Ovary (tissue), 9 donors: Measurements from ENCODE around the gene GJD4. TPM values are rescaled to one million over a fixed set of nuclear protein-coding genes. Genes with fewer than 3 reads are reported as not detected.

ENCODE experiments used
- DNase-seq, 5 donors: peaks; one replicate each; pipeline ENCODE4 v3.0.0-alpha.2; 2019 to 2020
- H3K27ac ChIP-seq, 2 donors: fragments of 200-600 bp; one replicate each; pipeline versions ENCODE4 v1.5.1 to v1.8.0; 2019 to 2022
- H3K27me3 ChIP-seq: fragments of 200-600 bp; one replicate; pipeline ENCODE4 v1.8.0; 2022
- H3K36me3 ChIP-seq: fragments of 200-600 bp; sonication (generic); one replicate; pipeline ENCODE4 v1.5.1; 2019
- H3K4me1 ChIP-seq: one replicate; pipeline ENCODE4 v1.8.1; 2013; ENCODE audit warnings: mild to moderate bottlenecking, moderate library complexity; ENCODE audit not compliant: insufficient read depth
- H3K4me3 ChIP-seq: fragments of 200-600 bp; sonication (generic); one replicate; pipeline ENCODE4 v1.5.1; 2017
- H3K9me3 ChIP-seq, 2 donors: fragments of 200-600 bp in 1 of 2; sonication (generic) in 1 of 2; one replicate each; pipeline versions ENCODE4 v1.5.1 to v1.8.1; 2013 to 2019; ENCODE audit warnings: mild to moderate bottlenecking in 1 of 2, moderate library complexity in 1 of 2
- EP300 ChIP-seq: sonication (generic); formaldehyde crosslinking; IDR thresholded peaks from one replicate; pipeline ENCODE4 v1.6.1; 2017; ENCODE audit warnings: antibody characterized with exemption
- POLR2A ChIP-seq: fragments of 450-650 bp; IDR thresholded peaks from one replicate; pipeline ENCODE4 v1.6.1; 2017; ENCODE audit warnings: antibody characterized with exemption, mild to moderate bottlenecking, moderate library complexity
- WGBS, 3 donors: extraction: QIAGEN DNeasy Blood & Tissue Kit in 1 of 3; methylation state at CpG; one replicate each; pipeline versions ENCODE4 v1.1.5 to v1.1.7; 2013 to 2017; 5-methylcytosine and 5-hydroxymethylcytosine counted together
- intact Hi-C, 4 donors: fragments of 100-400 bp; cut with DNase I; formaldehyde crosslinking; loops; one replicate each; pipeline versions ENCODE4 v1.11.0 to v1.15.1; 2022 to 2023
- polyA plus RNA-seq, 2 donors: library from polyadenylated mRNA; stranded (reverse); fragments of 200-250 nt in 1 of 2; fragments of 350-450 nt in 1 of 2; fragmentation: Illumina TruSeq in 1 of 2; extraction: RNeasy Lipid Tissue Mini Kit (QIAGEN cat#74804) in 1 of 2; gene quantifications; one replicate each; pipeline ENCODE4 v1.2.3, GENCODE V29; 2013 to 2014
- total RNA-seq, 7 donors: library from RNA; depleted of rRNA in 2 of 7; stranded (reverse); fragments of >200 nt in 2 of 7; fragmentation: NEBNext Ultra II Directional in 3 of 7; extraction: Animal tissue kit (Norgen Biotek cat#: 25700) in 3 of 7; gene quantifications; one replicate each; pipeline versions ENCODE4 v1.1.0 to v1.2.4, GENCODE V29; 2016 to 2023
- TF ChIP-seq, protein P1 (sequence below), 3 donors: fragments of 450-650 bp in 2 of 3; fragments of 200-600 bp in 1 of 3; IDR thresholded peaks; one replicate each; pipeline versions ENCODE4 v1.5.1 to v1.8.0; 2016 to 2022; ENCODE audit warnings: antibody characterized with exemption in 3 of 3, mild to moderate bottlenecking in 1 of 3
- donor health status: DM: no; HTN: no; CAD: no; lungs with moderate emphysema.
- donor health status: DM: no; HTN: no; CAD: no.
- donor health status: Bipolar disorder and iron deficiency.
- donor health status: DM: yes; HTN: yes; CAD: no.
- donor health status: DM: no; HTN: no; CAD: no.
- donor health status: DM: yes; HTN: yes; CAD: no.

Gene GJD4
- total and polyA plus RNA-seq, 9 donors = not detected

DNA sequence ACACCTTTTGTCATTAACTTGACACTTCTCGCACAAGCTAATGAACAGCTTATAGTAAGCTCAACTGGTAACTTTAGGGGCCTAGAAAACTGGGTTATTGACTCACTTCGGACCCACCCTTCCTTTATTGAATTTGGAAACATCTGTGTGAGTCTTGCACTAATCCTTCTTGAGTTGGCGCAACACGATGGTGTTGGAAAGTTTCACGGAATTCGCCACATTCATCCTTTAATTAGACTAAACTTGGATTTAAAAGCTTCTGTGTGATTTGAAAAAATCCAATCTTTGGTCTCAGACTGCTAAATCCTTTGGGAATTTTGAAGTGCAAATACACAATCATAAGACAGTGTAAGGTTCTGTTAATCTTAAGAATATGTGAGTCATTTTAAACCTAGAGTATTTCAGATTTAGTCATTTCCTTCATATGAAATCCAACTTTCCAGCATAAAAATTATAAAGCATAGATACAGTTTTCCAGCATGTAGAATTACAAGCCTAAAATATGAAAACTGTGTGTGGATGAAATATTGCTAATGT lies 21.9 kb downstream of the GJD4 start:
- Histone ChIP-seq H3K9me3 (peaks cover 0 to 2% of the 10 kb centered on the region in 2 donors), H3K27ac (no peak overlapping the region), H3K4me3 (no peak overlapping the region), H3K36me3 (no peaks in the 10 kb centered on the region), H3K4me1 (no peaks in the 10 kb centered on the region), H3K27me3 (no peaks in the 10 kb centered on the region)
- TF ChIP-seq, protein P1, sequence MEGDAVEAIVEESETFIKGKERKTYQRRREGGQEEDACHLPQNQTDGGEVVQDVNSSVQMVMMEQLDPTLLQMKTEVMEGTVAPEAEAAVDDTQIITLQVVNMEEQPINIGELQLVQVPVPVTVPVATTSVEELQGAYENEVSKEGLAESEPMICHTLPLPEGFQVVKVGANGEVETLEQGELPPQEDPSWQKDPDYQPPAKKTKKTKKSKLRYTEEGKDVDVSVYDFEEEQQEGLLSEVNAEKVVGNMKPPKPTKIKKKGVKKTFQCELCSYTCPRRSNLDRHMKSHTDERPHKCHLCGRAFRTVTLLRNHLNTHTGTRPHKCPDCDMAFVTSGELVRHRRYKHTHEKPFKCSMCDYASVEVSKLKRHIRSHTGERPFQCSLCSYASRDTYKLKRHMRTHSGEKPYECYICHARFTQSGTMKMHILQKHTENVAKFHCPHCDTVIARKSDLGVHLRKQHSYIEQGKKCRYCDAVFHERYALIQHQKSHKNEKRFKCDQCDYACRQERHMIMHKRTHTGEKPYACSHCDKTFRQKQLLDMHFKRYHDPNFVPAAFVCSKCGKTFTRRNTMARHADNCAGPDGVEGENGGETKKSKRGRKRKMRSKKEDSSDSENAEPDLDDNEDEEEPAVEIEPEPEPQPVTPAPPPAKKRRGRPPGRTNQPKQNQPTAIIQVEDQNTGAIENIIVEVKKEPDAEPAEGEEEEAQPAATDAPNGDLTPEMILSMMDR (IDR thresholded peaks at IDR 0.05) = no peak
- TF ChIP-seq EP300 = no peak
- TF ChIP-seq POLR2A = no peak
- intact Hi-C loops = no loop called here
- no peak for DNase-seq
- WGBS, 3 donors = 86 to 91% (median 89%) methylated on average over 6 of the region's 6 CpGs

DNA sequence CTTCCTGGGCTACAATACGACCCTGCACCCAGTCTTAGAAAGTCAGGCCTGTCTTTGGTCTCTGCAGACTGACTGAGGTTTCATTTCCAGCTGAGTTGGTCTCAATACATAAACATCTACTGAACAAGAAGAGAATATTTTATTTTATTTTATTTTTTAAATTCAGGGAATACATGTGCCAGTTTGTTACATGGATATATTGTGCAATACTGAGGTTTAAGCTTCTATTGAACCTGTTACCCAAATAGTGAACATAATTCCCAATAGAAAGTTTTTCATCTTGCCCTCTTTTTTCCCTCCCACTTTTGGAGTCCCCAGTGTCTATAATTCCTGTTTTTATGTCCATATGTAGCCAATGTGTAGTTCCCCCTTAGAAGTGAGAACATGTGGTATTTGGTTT lies 26.3 kb downstream of the GJD4 start:
- WGBS, 3 donors = 81 to 96% (median 92%) methylated on average over 1 of the region's 1 CpG
- Histone ChIP-seq H3K4me1 (no peaks in the 10 kb centered on the region), H3K4me3 (no peak overlapping the region), H3K36me3 (no peaks in the 10 kb centered on the region), H3K27ac (no peak overlapping the region), H3K9me3 (no peaks in the 10 kb centered on the region), H3K27me3 (no peaks in the 10 kb centered on the region)
- DNase-seq = no peak
- TF ChIP-seq EP300 (no peak), POLR2A (no peak)
- TF ChIP-seq, protein P1 (IDR thresholded peaks at IDR 0.05) = no peak
- intact Hi-C loops = loop anchor here in 2 of 4 donors (10.0 kb wide), 2 partner anchors 507 to 1143 kb away; partner anchors contain the start of gene CREM (in 1 of the 2)

DNA sequence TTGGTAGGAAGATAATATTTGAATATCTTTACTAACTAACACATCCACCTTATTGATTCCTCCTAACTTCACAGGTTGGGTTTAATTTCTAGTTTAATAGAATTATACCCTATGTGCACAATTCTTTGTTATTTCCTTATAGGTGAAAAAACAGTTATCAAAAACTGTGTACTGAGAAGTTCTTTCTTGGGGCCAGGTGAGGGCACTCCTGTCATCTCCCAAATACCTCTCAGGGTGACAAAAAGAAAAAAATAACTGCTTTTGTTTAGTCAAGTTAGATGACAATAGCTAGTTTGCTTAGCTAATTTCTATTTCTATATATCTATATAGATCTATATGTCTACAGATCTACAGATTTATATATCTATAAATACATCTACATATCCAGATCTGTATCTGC lies 26.9 kb downstream of the GJD4 start:
- TF ChIP-seq POLR2A = no peak
- TF ChIP-seq EP300 = no peak
- TF ChIP-seq, protein P1 (IDR thresholded peaks at IDR 0.05) = no peak
- intact Hi-C loops = loop anchor here in 2 of 4 donors (10.0 kb wide), 2 partner anchors 507 to 1143 kb away; partner anchors contain the start of gene CREM (in 1 of the 2)
- no peak for DNase-seq
- H3K9me3 ChIP-seq = no peaks in the 10 kb centered on the region
- H3K4me3 ChIP-seq = no peak overlapping the region
- H3K27ac ChIP-seq = no peak overlapping the region
- H3K27me3 ChIP-seq = no peaks in the 10 kb centered on the region
- H3K4me1 ChIP-seq = no peaks in the 10 kb centered on the region
- no peaks in the 10 kb centered on the region for H3K36me3 ChIP-seq

DNA sequence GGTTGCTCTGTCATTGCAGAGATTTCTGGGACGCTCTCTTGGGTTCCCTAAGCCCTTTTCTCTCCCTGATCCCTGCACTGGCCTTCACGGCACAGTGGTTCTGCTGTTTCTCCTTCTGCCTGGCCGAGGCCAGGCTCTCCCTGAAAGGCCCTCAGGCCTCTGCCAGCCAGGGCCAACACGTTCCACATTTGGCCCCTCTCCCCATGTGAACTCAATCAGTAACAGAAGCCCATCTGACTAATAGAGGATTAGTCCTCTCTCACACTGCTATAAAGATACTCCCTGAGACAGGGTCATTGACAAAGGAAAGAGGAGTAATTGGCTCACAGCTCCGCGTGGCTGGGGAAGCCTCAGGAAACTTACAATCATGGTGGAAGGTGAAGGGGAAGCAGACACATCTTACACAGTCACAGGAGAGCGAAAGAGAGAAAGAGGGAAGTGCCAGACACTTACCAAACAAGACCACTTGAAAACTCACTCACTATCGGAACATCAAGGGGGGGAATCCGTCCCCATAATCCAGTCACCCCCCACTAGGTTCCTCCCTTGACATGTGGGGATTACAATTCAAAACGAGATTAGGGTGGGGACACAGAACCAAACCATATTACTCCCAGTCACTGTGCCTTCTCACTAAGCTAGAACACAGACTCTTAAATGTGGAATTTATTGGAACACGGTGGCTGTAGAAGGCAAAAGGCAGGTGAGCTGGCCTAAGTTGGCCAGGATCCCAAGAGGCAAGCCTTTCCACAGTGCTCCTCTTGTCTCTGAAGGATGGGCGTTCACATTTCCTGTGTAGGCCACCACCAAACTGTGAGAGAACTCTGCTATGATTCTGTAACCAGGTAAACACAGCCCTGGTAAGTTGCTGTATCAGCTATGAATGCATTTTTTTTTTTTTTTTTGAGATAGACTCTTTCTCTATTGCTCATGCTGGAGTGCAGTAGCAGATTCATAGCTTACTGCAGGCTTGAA lies 28.2 kb downstream of the GJD4 start:
- no peak for DNase-seq
- TF ChIP-seq, protein P1 (IDR thresholded peaks at IDR 0.05) = no peak
- TF ChIP-seq POLR2A (no peak), EP300 (no peak)
- no peak overlapping the region for H3K27ac ChIP-seq
- no peaks in the 10 kb centered on the region for H3K9me3 ChIP-seq
- H3K4me1 ChIP-seq = no peaks in the 10 kb centered on the region
- intact Hi-C loops = loop anchor here in 2 of 4 donors (10.0 kb wide), 2 partner anchors 508 to 1142 kb away; partner anchors contain the start of gene CREM (in 1 of the 2)
- no peaks in the 10 kb centered on the region for H3K27me3 ChIP-seq
- no peaks in the 10 kb centered on the region for H3K36me3 ChIP-seq
- WGBS, 3 donors = 61 to 66% (median 61%) methylated on average over 12 of the region's 12 CpGs
- H3K4me3 ChIP-seq = no peak overlapping the region
